Activated naive CD4-positive, alpha-beta T cell treated with anti-CD3 and anti-CD28 coated beads, Interleukin-2, amount 10 ng/mL, durations not matched to agents 7 days and 5 days (primary cell): ENCODE data around the gene MAPKAPK3.
"Not testable (repeated sequence)": the region's sequence is repeated elsewhere in the genome, so short reads cannot be mapped to it uniquely, and the experiment has no call there.

ENCODE experiments used
- CTCF ChIA-PET: fragments of 350-600 bp; sonication (Branson Sonifier 250); formaldehyde crosslinking; loops from one replicate; lab custom pipeline; 2021; ENCODE audit warnings: antibody characterized with exemption; lab: Charles Lee
- DNase-seq: peaks from one replicate; pipeline ENCODE4 v3.0.0-alpha.2; 2020
- H3K27ac Mint-ChIP-seq: one replicate; pipeline ENCODE4 v1.8.0; 2021; ENCODE audit warnings: mild to moderate bottlenecking, moderate library complexity, mixed read lengths
- H3K27me3 Mint-ChIP-seq: one replicate; pipeline ENCODE4 v1.8.0; 2021; ENCODE audit warnings: mild to moderate bottlenecking, mixed read lengths
- H3K36me3 Mint-ChIP-seq: one replicate; pipeline ENCODE4 v1.8.0; 2021; ENCODE audit warnings: mixed read lengths
- H3K4me1 Mint-ChIP-seq: one replicate; pipeline ENCODE4 v1.8.0; 2021; ENCODE audit warnings: mixed read lengths
- H3K4me3 Mint-ChIP-seq: one replicate; pipeline ENCODE4 v1.8.0; 2021; ENCODE audit warnings: mild to moderate bottlenecking, moderate library complexity, mixed read lengths
- H3K9me3 Mint-ChIP-seq: one replicate; pipeline ENCODE4 v1.8.0; 2021; ENCODE audit warnings: mixed read lengths

MAPKAPK3 gene

GRCh38 chr3:50688602-50689001 is 71.7 kb downstream of the MAPKAPK3 start:
- CTCF ChIA-PET, H3K9me3 Mint-ChIP-seq, H3K27ac Mint-ChIP-seq, H3K4me3 Mint-ChIP-seq, DNase-seq, H3K4me1 Mint-ChIP-seq, H3K36me3 Mint-ChIP-seq: not testable (repeated sequence)
- H3K27me3 Mint-ChIP-seq = peaks cover 11% of the 10 kb centered on the region

GRCh38 chr3:50689558-50689957 is 72.6 kb downstream of the MAPKAPK3 start:
- H3K27me3 Mint-ChIP-seq = peaks cover 11% of the 10 kb centered on the region
- H3K36me3 Mint-ChIP-seq = no peaks in the 10 kb centered on the region
- no peaks in the 10 kb centered on the region for H3K9me3 Mint-ChIP-seq
- CTCF ChIA-PET = no interaction called here
- no peaks in the 10 kb centered on the region for H3K4me1 Mint-ChIP-seq
- H3K4me3 Mint-ChIP-seq = no peak overlapping the region
- no peak overlapping the region for H3K27ac Mint-ChIP-seq
- DNase-seq = no peak

- Mint-ChIP-seq H3K4me3 (no peak overlapping the region), H3K9me3 (peaks cover 12% of the 10 kb centered on the region), H3K27me3 (peaks cover 3% of the 10 kb centered on the region), H3K4me1 (no peaks in the 10 kb centered on the region), H3K27ac (no peak overlapping the region), H3K36me3 (no peaks in the 10 kb centered on the region)
- DNase-seq = no peak
- CTCF ChIA-PET = no interaction called here
Observed at GRCh38 chr3:50695031-50695430, 78.1 kb downstream of the MAPKAPK3 start.

GRCh38 chr3:50696276-50696675 is 79.3 kb downstream of the MAPKAPK3 start:
- no peaks in the 10 kb centered on the region for H3K4me1 Mint-ChIP-seq
- H3K4me3 Mint-ChIP-seq = no peak overlapping the region
- no peak overlapping the region for H3K27ac Mint-ChIP-seq
- peaks cover 12% of the 10 kb centered on the region for H3K9me3 Mint-ChIP-seq
- DNase-seq = no peak
- peaks cover 3% of the 10 kb centered on the region for H3K27me3 Mint-ChIP-seq
- H3K36me3 Mint-ChIP-seq = no peaks in the 10 kb centered on the region
- CTCF ChIA-PET = no interaction called here

GRCh38 chr3:50698269-50698668 is 81.3 kb downstream of the MAPKAPK3 start:
- H3K4me1 Mint-ChIP-seq = no peaks in the 10 kb centered on the region
- CTCF ChIA-PET = no interaction called here
- H3K27ac Mint-ChIP-seq = no peak overlapping the region
- H3K36me3 Mint-ChIP-seq = no peaks in the 10 kb centered on the region
- no peak overlapping the region for H3K4me3 Mint-ChIP-seq
- no peak for DNase-seq
- H3K9me3 Mint-ChIP-seq = peaks cover 16% of the 10 kb centered on the region
- H3K27me3 Mint-ChIP-seq = no peaks in the 10 kb centered on the region
